H1 (cell line): ENCODE measurements around the gene FGF18. TPM values are rescaled to one million over a fixed set of nuclear protein-coding genes. Genes with fewer than 3 reads are reported as not detected.

Experiments used
- CTCF ChIA-PET: fragments of 300-600 bp; sonication (Branson Sonifier 250); formaldehyde crosslinking; loops from one replicate; lab custom pipeline; 2021; ENCODE audit not compliant: partially characterized antibody; lab: Charles Lee
- POLR2A ChIA-PET: fragments of 300-600 bp; sonication (Branson Sonifier 250); formaldehyde crosslinking; loops from one replicate; lab custom pipeline; 2021; ENCODE audit warnings: inconsistent platforms; ENCODE audit not compliant: partially characterized antibody; lab: Charles Lee
- DNase-seq, 2 experiments: peaks; one replicate each; pipeline versions ENCODE4 v3.0.0 to v3.0.0-alpha.2; 2010 to 2022; ENCODE audit warnings: low spot score in 2 of 2, low read depth in 1 of 2, mixed read lengths in 1 of 2
- FAIRE-seq: peaks from 2 replicates; lab custom pipeline; 2011; peaks lifted over from hg19 to GRCh38; lab: Jason Lieb, UNC
- H2AFZ ChIP-seq: 2 replicates; pipeline ENCODE4 v1.8.1; 2012; ENCODE audit warnings: low read length, inconsistent platforms
- H2AK5ac ChIP-seq: 2 replicates; pipeline ENCODE4 v1.6.1; 2013; ENCODE audit warnings: low read depth, low read length
- H2BK120ac ChIP-seq: replicated peaks from 2 replicates; pipeline ENCODE3; 2013; ENCODE audit warnings: low read depth, low read length, inconsistent platforms
- H2BK12ac ChIP-seq: 2 replicates; pipeline ENCODE4 v1.6.1; 2013; ENCODE audit warnings: low read depth, low read length
- H2BK15ac ChIP-seq: 2 replicates; pipeline ENCODE4 v1.6.1; 2013; ENCODE audit warnings: low read length
- H2BK20ac ChIP-seq: 2 replicates; pipeline ENCODE4 v1.6.1; 2013; ENCODE audit warnings: low read length
- H2BK5ac ChIP-seq: 2 replicates; pipeline ENCODE4 v1.6.1; 2013; ENCODE audit warnings: low read depth, low read length
- H3K14ac ChIP-seq: 2 replicates; pipeline ENCODE4 v1.6.1; 2013; ENCODE audit warnings: inconsistent platforms; ENCODE audit not compliant: insufficient read length
- H3K18ac ChIP-seq: 2 replicates; pipeline ENCODE4 v1.6.1; 2013; ENCODE audit warnings: low read length; ENCODE audit errors: extremely low read depth
- H3K23ac ChIP-seq: 2 replicates; pipeline ENCODE4 v1.6.1; 2013; ENCODE audit warnings: inconsistent platforms; ENCODE audit not compliant: insufficient read length
- H3K23me2 ChIP-seq: 2 replicates; pipeline ENCODE4 v1.6.1; 2013; ENCODE audit warnings: low read depth, low read length
- H3K27ac ChIP-seq: 2 replicates; pipeline ENCODE4 v1.6.1; 2011; ENCODE audit warnings: low read depth, low read length, inconsistent platforms
- H3K27me3 ChIP-seq, 4 experiments: replicated peaks in 1 of 4; 1 replicate in 1 of 4; 2 replicates in 3 of 4; pipeline versions ENCODE4 v1.6.1 to v1.8.1; 2011 to 2013; ENCODE audit warnings: low read length in 3 of 4, mild to moderate bottlenecking in 3 of 4, inconsistent platforms in 2 of 4, mixed read lengths in 2 of 4, moderate library complexity in 1 of 4; ENCODE audit not compliant: control insufficient read depth in 3 of 4, insufficient read depth in 3 of 4; ENCODE audit errors: extremely low read depth in 1 of 4
- H3K36me3 ChIP-seq, 4 experiments: 2 replicates each; pipeline versions ENCODE4 v1.6.1 to v1.8.1; 2011 to 2013; ENCODE audit warnings: mild to moderate bottlenecking in 4 of 4, low read length in 3 of 4, moderate library complexity in 2 of 4, control low read depth in 1 of 4, inconsistent platforms in 1 of 4; ENCODE audit not compliant: insufficient read depth in 4 of 4, control insufficient read depth in 2 of 4
- H3K4ac ChIP-seq: replicated peaks from 2 replicates; pipeline ENCODE3; 2013; ENCODE audit warnings: low read length, low read depth, mixed read lengths, inconsistent platforms; ENCODE audit not compliant: insufficient read length
- H3K4me1 ChIP-seq, 4 experiments: replicated peaks in 1 of 4; 1 replicate in 1 of 4; 2 replicates in 3 of 4; pipeline versions ENCODE4 v1.6.1 to v1.8.1; 2011 to 2013; ENCODE audit warnings: low read length in 3 of 4, inconsistent platforms in 2 of 4, mixed read lengths in 1 of 4; ENCODE audit not compliant: insufficient read depth in 4 of 4, control insufficient read depth in 3 of 4
- H3K4me2 ChIP-seq, 2 experiments: 2 replicates each; pipeline versions ENCODE4 v1.6.1 to v1.8.1; 2011 to 2013; ENCODE audit warnings: low read depth in 2 of 2, low read length in 2 of 2, control low read depth in 1 of 2, inconsistent platforms in 1 of 2, mild to moderate bottlenecking in 1 of 2; ENCODE audit not compliant: insufficient read depth in 1 of 2
- H3K4me3 ChIP-seq, 4 experiments: fragments of 200-600, 300-600 bp in 1 of 4; sonication (generic), shearing (Covaris generic), sonication (Bioruptor Twin) in 1 of 4; 2 replicates each; pipeline versions ENCODE4 v1.5.1 to v1.8.1; 2011 to 2016; ENCODE audit warnings: low read length in 4 of 4, low read depth in 3 of 4, control low read depth in 2 of 4, inconsistent platforms in 2 of 4, mild to moderate bottlenecking in 2 of 4, mixed read lengths in 1 of 4, moderate library complexity in 1 of 4; ENCODE audit not compliant: insufficient read depth in 2 of 4; ENCODE audit errors: extremely low read depth in 1 of 4
- H3K56ac ChIP-seq: replicated peaks from 2 replicates; pipeline ENCODE3; 2013; ENCODE audit warnings: low read depth, mild to moderate bottlenecking, mixed read lengths, low read length, inconsistent platforms; ENCODE audit not compliant: insufficient read length
- H3K79me1 ChIP-seq: 2 replicates; pipeline ENCODE4 v1.6.1; 2013; ENCODE audit warnings: low read depth, low read length, control low read depth
- H3K79me2 ChIP-seq, 2 experiments: 2 replicates each; pipeline versions ENCODE4 v1.6.1 to v1.8.1; 2012 to 2013; ENCODE audit warnings: low read length in 2 of 2, mild to moderate bottlenecking in 2 of 2, inconsistent platforms in 1 of 2; ENCODE audit not compliant: insufficient read depth in 2 of 2, control insufficient read depth in 1 of 2
- H3K9ac ChIP-seq, 4 experiments: replicated peaks in 1 of 4; 1 replicate in 1 of 4; 2 replicates in 3 of 4; pipeline versions ENCODE4 v1.6.1 to v1.8.1; 2011 to 2013; ENCODE audit warnings: low read depth in 3 of 4, low read length in 3 of 4, control low read depth in 2 of 4, mild to moderate bottlenecking in 2 of 4, moderate library complexity in 2 of 4, inconsistent platforms in 1 of 4; ENCODE audit errors: extremely low read depth in 1 of 4
- H3K9me3 ChIP-seq, 2 experiments: 2 replicates each; pipeline versions ENCODE4 v1.6.1 to v1.8.1; 2012 to 2013; ENCODE audit warnings: mild to moderate bottlenecking in 2 of 2, moderate library complexity in 2 of 2, control low read depth in 1 of 2, inconsistent platforms in 1 of 2, low read depth in 1 of 2, low read length in 1 of 2, mixed read lengths in 1 of 2; ENCODE audit not compliant: insufficient read depth in 2 of 2
- H4K20me1 ChIP-seq, 2 experiments: replicated peaks in 1 of 2; 2 replicates each; pipeline versions ENCODE3 to v1.8.1; 2011 to 2013; ENCODE audit warnings: inconsistent platforms in 2 of 2, low read length in 2 of 2, mild to moderate bottlenecking in 1 of 2; ENCODE audit not compliant: insufficient read depth in 2 of 2, control insufficient read depth in 1 of 2
- H4K5ac ChIP-seq: 2 replicates; pipeline ENCODE4 v1.6.1; 2013; ENCODE audit warnings: low read length, low read depth, mixed read lengths, inconsistent platforms; ENCODE audit not compliant: insufficient read length
- H4K8ac ChIP-seq: 2 replicates; pipeline ENCODE4 v1.8.0; 2013; ENCODE audit warnings: mild to moderate bottlenecking, moderate library complexity, low read length, inconsistent platforms; ENCODE audit not compliant: insufficient read depth; ENCODE audit errors: extremely low read depth
- H4K91ac ChIP-seq: replicated peaks from 2 replicates; pipeline ENCODE3; 2013; ENCODE audit warnings: low read length, mixed read lengths, inconsistent platforms; ENCODE audit not compliant: insufficient read length
- BRCA1 ChIP-seq: IDR thresholded peaks from 2 replicates; pipeline ENCODE4 v1.6.1; 2012; ENCODE audit warnings: low read depth, low read length, improper control_type of control experiment
- GTF2F1 ChIP-seq: IDR thresholded peaks from 2 replicates; pipeline ENCODE4 v1.6.1; 2012; ENCODE audit warnings: low read depth, low read length, improper control_type of control experiment, borderline replicate concordance
- NANOG ChIP-seq: IDR thresholded peaks from 2 replicates; pipeline ENCODE4 v1.6.1; 2011; ENCODE audit warnings: low read length, low read depth, mild to moderate bottlenecking, inconsistent platforms; ENCODE audit not compliant: insufficient read depth, poor library complexity, severe bottlenecking
- SIX5 ChIP-seq: IDR thresholded peaks from 2 replicates; pipeline ENCODE4 v1.6.1; 2011; ENCODE audit warnings: mild to moderate bottlenecking, low read depth, low read length
- SP1 ChIP-seq: IDR thresholded peaks from 2 replicates; pipeline ENCODE4 v1.6.1; 2011; ENCODE audit warnings: low read depth, low read length
- SP2 ChIP-seq: IDR thresholded peaks from 2 replicates; pipeline ENCODE4 v1.6.1; 2012; ENCODE audit warnings: mild to moderate bottlenecking, low read length, inconsistent platforms
- USF2 ChIP-seq: IDR thresholded peaks from 2 replicates; pipeline ENCODE4 v1.6.1; 2011; ENCODE audit warnings: low read length, improper control_type of control experiment
- WGBS, 2 experiments: shearing (Covaris generic) in 1 of 2; methylation state at CpG; one replicate each; pipeline versions ENCODE4 v1.1.6 to v1.1.7; 2013 to 2015; ENCODE audit warnings: low lambda C conversion rate in 2 of 2, mixed read lengths in 2 of 2, inconsistent platforms in 1 of 2, low coverage in 1 of 2, missing lambda C conversion rate in 1 of 2; ENCODE audit not compliant: insufficient replicate concordance in 2 of 2, insufficient coverage in 1 of 2, insufficient read length in 1 of 2; ENCODE audit errors: extremely low coverage in 1 of 2, missing lambda C conversion rate in 1 of 2; 5-methylcytosine and 5-hydroxymethylcytosine counted together
- polyA plus RNA-seq, 7 experiments: library from polyadenylated mRNA; depleted of rRNA in 3 of 7; stranded (reverse) in 5 of 7; unstranded in 2 of 7; fragments of >200 nt in 5 of 7; fragments of 200-250 nt in 2 of 7; gene quantifications; 1 replicate in 5 of 7; 2 replicates in 1 of 7; 4 replicates in 1 of 7; pipeline versions ENCODE4 v1.2.1 to v1.2.3, GENCODE V29; 2011 to 2013; ENCODE audit warnings: missing spikeins in 2 of 7, mixed read lengths in 2 of 7
- total RNA-seq: library from RNA; stranded (reverse); fragmentation: NEBNext Ultra II Directional; extraction: Animal tissue kit (Norgen Biotek cat#: 25700); gene quantifications from 2 replicates; pipeline ENCODE4 v1.2.1, GENCODE V29; 2021

FGF18 gene
- total and polyA plus RNA-seq, 2 of the 8 experiments (the other 6 are each of a cell fraction or from before 2014, with no cell fraction given): 0.54 to 1.3 TPM

- no peak overlapping the region for H2AFZ ChIP-seq
- H3K23me2 ChIP-seq: no peaks in the 10 kb centered on the region
- H2BK120ac ChIP-seq: no peak overlapping the region
- no peak overlapping the region for H4K91ac ChIP-seq
- DNase-seq (no peak), FAIRE-seq (no peak)
- H3K18ac ChIP-seq: no peak overlapping the region
- 86% methylated on average over 4 of the region's 4 CpGs; no CpG with 5 or more reads in 1 of the 2 experiments for WGBS, 2 experiments
- no peak overlapping the region for H3K14ac ChIP-seq
- H4K20me1 ChIP-seq: no peaks in the 10 kb centered on the region
- H4K5ac ChIP-seq: no peak overlapping the region
- no peak overlapping the region for H2BK5ac ChIP-seq
- no peak overlapping the region for H3K4ac ChIP-seq
- H3K36me3 ChIP-seq: no peaks in the 10 kb centered on the region
- H2BK20ac ChIP-seq: no peak overlapping the region
- POLR2A ChIA-PET: no interaction called here
- H3K27ac ChIP-seq: no peak overlapping the region
- CTCF ChIA-PET: interaction anchor here (0.6 to 5.8 kb wide), 18 partner anchors 11 to 793 kb away, joined by 3 to 64 read pairs (median 8); partner anchors contain the start of gene FGF18
- no peak overlapping the region for H3K4me3 ChIP-seq
- H3K27me3 ChIP-seq: no peaks in the 10 kb centered on the region; a peak in 1 of 7 replicates
- H3K9me3 ChIP-seq: no peaks in the 10 kb centered on the region
- no peak overlapping the region for H4K8ac ChIP-seq
- H3K79me2 ChIP-seq: no peaks in the 10 kb centered on the region
- no peak overlapping the region for H2AK5ac ChIP-seq
- H3K4me2 ChIP-seq: no peak overlapping the region
- H2BK15ac ChIP-seq: no peak overlapping the region
- no peak overlapping the region for H2BK12ac ChIP-seq
- no peak overlapping the region for H3K9ac ChIP-seq
- H3K23ac ChIP-seq: no peak overlapping the region
- H3K56ac ChIP-seq: no peak overlapping the region
- peaks cover 0 to 6% (median under 1%) of the 10 kb centered on the region in 4 experiments; a peak in 2 of 7 replicates for H3K4me1 ChIP-seq
- TF ChIP-seq USF2: no peak
- no peak for TF ChIP-seq SP2
- TF ChIP-seq BRCA1: no peak
- no peak for TF ChIP-seq NANOG
- no peak for TF ChIP-seq SP1
- no peak for TF ChIP-seq GTF2F1
- TF ChIP-seq SIX5: no peak
- no peaks in the 10 kb centered on the region for H3K79me1 ChIP-seq
These were observed 67.2 kb downstream of the FGF18 start for GRCh38 chr5:171486613-171487012.
